GM23248 (cell line): ENCODE measurements around the gene SPOCK3.

Experiments used
- EZH2 ChIP-seq: fragments of 200-600 bp; sonication (generic); IDR thresholded peaks from 2 replicates; pipeline ENCODE4 v1.6.1; 2018; ENCODE audit warnings: antibody characterized with exemption, mild to moderate bottlenecking; ENCODE audit not compliant: insufficient read depth, poor library complexity, severe bottlenecking
- EZH2phosphoT487 ChIP-seq: fragments of 200-600 bp; sonication (generic); IDR thresholded peaks from 2 replicates; pipeline ENCODE4 v1.6.1; 2018; ENCODE audit warnings: antibody characterized with exemption, moderate library complexity, mild to moderate bottlenecking, low read depth; ENCODE audit not compliant: insufficient read depth

GRCh38 chr4:166980419-166980818 lies 253.9 kb downstream of the SPOCK3 start:
- TF ChIP-seq EZH2phosphoT487 = no peak
- no peak for TF ChIP-seq EZH2
